ENCODE data around the gene MLLT1. TPM values are rescaled to one million over a fixed set of nuclear protein-coding genes. Genes with fewer than 3 reads are reported as not detected.
"Not testable (repeated sequence)": the region's sequence is repeated elsewhere in the genome, so short reads cannot be mapped to it uniquely, and the experiment has no call there.

The MLLT1 gene
- total RNA-seq (7.5 TPM), polyA plus RNA-seq (46.6 TPM)

DNA sequence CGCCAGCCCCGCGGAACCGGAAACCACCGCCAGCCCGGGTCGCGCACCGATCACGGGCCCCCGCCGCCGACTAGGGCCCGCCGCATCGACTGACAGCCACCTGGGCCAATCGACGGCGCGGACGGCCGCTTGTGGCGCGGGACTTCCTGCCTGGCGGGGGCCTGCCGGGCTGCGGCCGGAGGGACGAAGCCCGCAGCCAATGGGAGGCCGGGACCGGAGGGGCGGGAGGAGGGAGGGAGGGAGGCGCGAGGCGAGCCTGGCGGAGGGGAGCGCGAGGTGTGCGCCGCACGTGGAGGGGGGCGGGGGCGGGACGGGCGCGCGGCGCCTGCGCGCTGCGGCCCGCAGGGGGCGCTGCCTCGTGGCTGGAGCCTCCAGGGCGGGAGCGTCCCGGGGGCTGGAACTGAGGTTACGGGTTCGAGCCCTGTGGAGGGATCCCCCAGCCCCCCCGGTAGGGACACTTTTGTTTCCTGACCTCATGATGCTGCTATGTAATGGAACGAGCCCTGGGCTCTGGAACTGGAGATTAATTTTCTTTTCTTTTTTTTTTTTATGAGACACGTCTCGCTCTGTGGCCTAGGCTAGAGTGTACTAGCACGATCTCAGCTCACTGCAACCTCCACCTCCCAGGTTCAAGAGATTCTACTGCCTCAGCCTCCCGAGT is at the start of gene MLLT1:
Gene MLLT1, minus strand, starts transcription at position 45 of the 661 bp plus-strand sequence. CDS start 191 bp downstream, outside the sequence.
- peaks cover 2% of the 10 kb centered on the region for H3K4me1 ChIP-seq (ENCODE audit: insufficient read depth)

GRCh38 chr19:6326815-6327214 is 47.0 kb upstream of the MLLT1 start:
- no peaks in the 10 kb centered on the region for H3K36me3 ChIP-seq (ENCODE audit: insufficient read depth)
- H3K4me3 ChIP-seq (ENCODE audit: low read depth, low read length): no peak overlapping the region
- no peaks in the 10 kb centered on the region for H3K4me1 ChIP-seq (ENCODE audit: insufficient read depth)
- H3K27ac ChIP-seq (ENCODE audit: low read depth): no peak overlapping the region
- no peak for DNase-seq (ENCODE audit: extremely low spot score)
- 81% methylated on average over 5 of the region's 5 CpGs for WGBS

More for the DNA sequence above, at the start of gene MLLT1:
- Histone ChIP-seq H3K27ac (ENCODE audit: low read depth) (peak within 1 kb of the TSS; percentile 66), H3K36me3 (ENCODE audit: insufficient read depth) (no peaks in the 10 kb centered on the region), H3K4me3 (ENCODE audit: low read depth, low read length) (peak within 1 kb of the TSS; percentile 99)
- DNase-seq (ENCODE audit: extremely low spot score): peak; percentile 79
- WGBS: 3% methylated on average over 65 of the region's 66 CpGs

GRCh38 chr19:6325614-6326013 is 45.8 kb upstream of the MLLT1 start:
- Histone ChIP-seq H3K36me3 (ENCODE audit: insufficient read depth) (no peaks in the 10 kb centered on the region), H3K4me3 (ENCODE audit: low read depth, low read length) (no peak overlapping the region), H3K27ac (ENCODE audit: low read depth) (no peak overlapping the region), H3K4me1 (ENCODE audit: insufficient read depth) (no peaks in the 10 kb centered on the region)
- 72% methylated on average over 4 of the region's 4 CpGs for WGBS
- no peak for DNase-seq (ENCODE audit: extremely low spot score)

GRCh38 chr19:6324757-6325156 is 45.0 kb upstream of the MLLT1 start:
- no peaks in the 10 kb centered on the region for H3K4me1 ChIP-seq (ENCODE audit: insufficient read depth)
- no peak for DNase-seq (ENCODE audit: extremely low spot score)
- H3K4me3 ChIP-seq (ENCODE audit: low read depth, low read length): no peak overlapping the region
- no peaks in the 10 kb centered on the region for H3K36me3 ChIP-seq (ENCODE audit: insufficient read depth)
- no peak overlapping the region for H3K27ac ChIP-seq (ENCODE audit: low read depth)
- 64% methylated on average over 4 of the region's 4 CpGs for WGBS

- WGBS: 55% methylated on average over 3 of the region's 3 CpGs
Measured at GRCh38 chr19:6322284-6322683, 42.5 kb upstream of the MLLT1 start.

DNA sequence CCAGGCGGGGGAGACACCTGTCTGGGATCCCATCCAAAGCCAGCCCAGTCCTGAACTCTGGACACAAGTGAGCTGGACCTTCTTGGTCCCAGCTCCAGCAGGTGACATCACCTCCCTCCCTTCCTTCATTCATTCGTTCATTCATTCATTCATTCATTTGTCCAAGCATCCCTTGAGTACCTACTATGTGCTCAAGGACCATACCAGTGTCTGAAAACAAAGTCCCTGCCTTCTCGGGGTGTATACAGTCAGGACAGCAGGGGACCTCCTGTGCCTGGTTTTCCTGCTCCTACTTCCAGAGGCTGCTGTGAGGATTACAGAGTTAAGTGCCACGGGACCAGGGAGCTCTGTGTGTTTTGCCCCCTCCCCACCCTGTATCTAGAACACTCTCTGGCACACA is 39.6 kb upstream of the MLLT1 start:
- Histone ChIP-seq H3K36me3 (ENCODE audit: insufficient read depth) (no peaks in the 10 kb centered on the region), H3K4me3 (ENCODE audit: low read depth, low read length) (no peak overlapping the region), H3K27ac (ENCODE audit: low read depth) (no peak overlapping the region), H3K4me1 (ENCODE audit: insufficient read depth) (no peaks in the 10 kb centered on the region)
- no peak for DNase-seq (ENCODE audit: extremely low spot score)
- WGBS: 31% methylated on average over 4 of the region's 4 CpGs

More at GRCh38 chr19:6322284-6322683, 42.5 kb upstream of the MLLT1 start:
- Histone ChIP-seq H3K36me3 (ENCODE audit: insufficient read depth) (no peaks in the 10 kb centered on the region), H3K27ac (ENCODE audit: low read depth) (no peak overlapping the region), H3K4me3 (ENCODE audit: low read depth, low read length) (no peak overlapping the region), H3K4me1 (ENCODE audit: insufficient read depth) (no peaks in the 10 kb centered on the region)
- DNase-seq (ENCODE audit: extremely low spot score): no peak

DNA sequence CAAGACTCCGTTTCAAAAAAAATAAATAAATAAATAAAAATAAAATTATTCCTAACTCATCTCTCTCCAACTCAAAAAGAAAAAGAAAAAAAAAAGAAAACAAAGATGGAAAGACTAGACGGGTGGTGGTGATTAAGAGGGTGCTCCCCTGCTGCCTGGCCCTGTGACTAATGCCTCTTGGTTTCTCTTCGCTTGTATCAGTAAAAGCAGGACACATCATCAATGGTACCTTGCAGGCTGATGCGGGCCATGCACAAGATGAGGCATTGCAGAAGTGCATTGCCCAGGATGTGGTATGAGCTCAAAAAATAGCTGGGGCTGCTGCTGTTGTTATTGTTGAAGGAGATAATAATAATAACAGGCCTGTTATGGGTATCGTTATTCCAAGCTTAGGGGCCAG is 39.0 kb upstream of the MLLT1 start:
- no peaks in the 10 kb centered on the region for H3K36me3 ChIP-seq (ENCODE audit: insufficient read depth)
- no peak for DNase-seq (ENCODE audit: extremely low spot score)
- no peak overlapping the region for H3K27ac ChIP-seq (ENCODE audit: low read depth)
- no peak overlapping the region for H3K4me3 ChIP-seq (ENCODE audit: low read depth, low read length)
- 72% methylated on average over 5 of the region's 5 CpGs for WGBS
- H3K4me1 ChIP-seq (ENCODE audit: insufficient read depth): no peaks in the 10 kb centered on the region

- 85% methylated on average over 5 of the region's 5 CpGs for WGBS
Measured at GRCh38 chr19:6315646-6316045, 35.9 kb upstream of the MLLT1 start.

GRCh38 chr19:6313398-6313969 is 33.7 kb upstream of the MLLT1 start:
- H3K27ac ChIP-seq (ENCODE audit: low read depth): no peak overlapping the region
- H3K36me3 ChIP-seq (ENCODE audit: insufficient read depth): no peaks in the 10 kb centered on the region
- no peak for DNase-seq (ENCODE audit: extremely low spot score)
- no peaks in the 10 kb centered on the region for H3K4me1 ChIP-seq (ENCODE audit: insufficient read depth)
- H3K4me3 ChIP-seq (ENCODE audit: low read depth, low read length): no peak overlapping the region
- 74% methylated on average over 5 of the region's 5 CpGs for WGBS

More at GRCh38 chr19:6315646-6316045, 35.9 kb upstream of the MLLT1 start:
- H3K4me1 ChIP-seq (ENCODE audit: insufficient read depth); DNase-seq (ENCODE audit: extremely low spot score); H3K36me3 ChIP-seq (ENCODE audit: insufficient read depth); H3K4me3 ChIP-seq (ENCODE audit: low read depth, low read length); H3K27ac ChIP-seq (ENCODE audit: low read depth): not testable (repeated sequence)

DNA sequence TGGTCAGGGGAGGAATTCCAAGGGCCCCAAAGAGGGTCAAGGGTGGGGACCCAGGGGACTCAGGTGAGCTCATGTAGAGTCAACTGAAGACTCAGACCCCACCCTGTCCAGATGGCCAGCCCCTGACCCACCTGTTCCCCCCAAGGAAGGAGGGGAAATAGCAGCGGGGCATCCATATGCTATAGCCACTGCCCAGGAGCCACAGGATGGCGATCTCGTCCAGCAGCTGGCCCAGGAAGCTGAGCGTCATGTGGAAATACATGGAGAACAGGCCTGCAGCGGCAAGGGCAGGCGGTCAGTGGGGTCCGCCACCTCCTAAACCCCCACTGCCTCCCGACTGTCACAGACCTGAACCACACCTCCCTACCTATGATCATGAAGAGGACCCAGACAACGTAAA is 32.2 kb upstream of the MLLT1 start:
- WGBS: 66% methylated on average over 9 of the region's 9 CpGs
- no peak for DNase-seq (ENCODE audit: extremely low spot score)
- H3K27ac ChIP-seq (ENCODE audit: low read depth): no peak overlapping the region
- H3K36me3 ChIP-seq (ENCODE audit: insufficient read depth): no peaks in the 10 kb centered on the region
- H3K4me1 ChIP-seq (ENCODE audit: insufficient read depth): no peaks in the 10 kb centered on the region
- no peak overlapping the region for H3K4me3 ChIP-seq (ENCODE audit: low read depth, low read length)

- Histone ChIP-seq H3K4me1 (ENCODE audit: insufficient read depth) (no peaks in the 10 kb centered on the region), H3K4me3 (ENCODE audit: low read depth, low read length) (no peak overlapping the region), H3K36me3 (ENCODE audit: insufficient read depth) (no peaks in the 10 kb centered on the region), H3K27ac (ENCODE audit: low read depth) (no peak overlapping the region)
- DNase-seq (ENCODE audit: extremely low spot score): no peak
- WGBS: 90% methylated on average over 5 of the region's 5 CpGs
Measured at GRCh38 chr19:6298413-6298812, 18.6 kb upstream of the MLLT1 start.

- 80% methylated on average over 6 of the region's 6 CpGs for WGBS
- no peak for DNase-seq (ENCODE audit: extremely low spot score)
Measured at GRCh38 chr19:6297202-6297601, 17.4 kb upstream of the MLLT1 start.

DNA sequence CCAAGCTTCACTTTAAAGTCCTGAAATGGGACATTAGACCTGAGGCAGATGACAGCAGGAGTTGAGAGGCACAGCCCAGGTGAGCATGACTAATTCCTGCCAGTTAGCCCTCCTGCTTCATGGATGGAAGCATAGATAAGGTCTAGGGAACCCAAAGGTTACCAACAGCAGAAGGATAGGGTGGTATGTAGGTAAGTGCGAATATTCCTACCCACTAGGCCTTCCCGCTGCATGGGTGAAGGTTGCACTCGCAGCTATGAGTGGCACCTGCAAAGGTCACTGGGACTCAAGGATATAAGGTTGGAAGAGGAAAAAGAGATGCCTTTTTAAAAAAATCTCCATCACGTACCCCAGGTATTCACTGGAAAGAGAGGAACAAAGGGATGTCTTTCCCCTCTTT is 12.2 kb upstream of the MLLT1 start:
- WGBS: 57% methylated on average over 4 of the region's 4 CpGs
- Histone ChIP-seq H3K4me1 (ENCODE audit: insufficient read depth) (no peaks in the 10 kb centered on the region), H3K4me3 (ENCODE audit: low read depth, low read length) (no peak overlapping the region), H3K27ac (ENCODE audit: low read depth) (no peak overlapping the region), H3K36me3 (ENCODE audit: insufficient read depth) (no peaks in the 10 kb centered on the region)
- no peak for DNase-seq (ENCODE audit: extremely low spot score)

More at GRCh38 chr19:6297202-6297601, 17.4 kb upstream of the MLLT1 start:
- no peaks in the 10 kb centered on the region for H3K36me3 ChIP-seq (ENCODE audit: insufficient read depth)
- no peak overlapping the region for H3K27ac ChIP-seq (ENCODE audit: low read depth)
- H3K4me3 ChIP-seq (ENCODE audit: low read depth, low read length): no peak overlapping the region
- H3K4me1 ChIP-seq (ENCODE audit: insufficient read depth): no peaks in the 10 kb centered on the region

- Histone ChIP-seq H3K27ac (ENCODE audit: low read depth) (no peak overlapping the region), H3K4me3 (ENCODE audit: low read depth, low read length) (no peak overlapping the region), H3K4me1 (ENCODE audit: insufficient read depth) (no peaks in the 10 kb centered on the region), H3K36me3 (ENCODE audit: insufficient read depth) (no peaks in the 10 kb centered on the region)
- WGBS: 100% methylated on average over 1 of the region's 1 CpG
- no peak for DNase-seq (ENCODE audit: extremely low spot score)
Measured at GRCh38 chr19:6288737-6289136, 9.0 kb upstream of the MLLT1 start.
